SK-N-SH (cell line): ENCODE measurements around the gene CD109.

Experiments
- TF ChIP-seq, protein P1 (sequence below): fragments of 200-600 bp; sonication (generic); IDR thresholded peaks from 2 replicates; pipeline ENCODE4 v1.6.1; 2017; ENCODE audit warnings: antibody characterized with exemption, mild to moderate bottlenecking, moderate library complexity
- TF ChIP-seq, protein P2 (sequence below): IDR thresholded peaks from 2 replicates; pipeline ENCODE4 v1.6.1; 2012; ENCODE audit warnings: mild to moderate bottlenecking, low read depth, low read length, moderate library complexity
- TF ChIP-seq, protein P3 (sequence below): IDR thresholded peaks from 2 replicates; pipeline ENCODE4; 2012

DNA sequence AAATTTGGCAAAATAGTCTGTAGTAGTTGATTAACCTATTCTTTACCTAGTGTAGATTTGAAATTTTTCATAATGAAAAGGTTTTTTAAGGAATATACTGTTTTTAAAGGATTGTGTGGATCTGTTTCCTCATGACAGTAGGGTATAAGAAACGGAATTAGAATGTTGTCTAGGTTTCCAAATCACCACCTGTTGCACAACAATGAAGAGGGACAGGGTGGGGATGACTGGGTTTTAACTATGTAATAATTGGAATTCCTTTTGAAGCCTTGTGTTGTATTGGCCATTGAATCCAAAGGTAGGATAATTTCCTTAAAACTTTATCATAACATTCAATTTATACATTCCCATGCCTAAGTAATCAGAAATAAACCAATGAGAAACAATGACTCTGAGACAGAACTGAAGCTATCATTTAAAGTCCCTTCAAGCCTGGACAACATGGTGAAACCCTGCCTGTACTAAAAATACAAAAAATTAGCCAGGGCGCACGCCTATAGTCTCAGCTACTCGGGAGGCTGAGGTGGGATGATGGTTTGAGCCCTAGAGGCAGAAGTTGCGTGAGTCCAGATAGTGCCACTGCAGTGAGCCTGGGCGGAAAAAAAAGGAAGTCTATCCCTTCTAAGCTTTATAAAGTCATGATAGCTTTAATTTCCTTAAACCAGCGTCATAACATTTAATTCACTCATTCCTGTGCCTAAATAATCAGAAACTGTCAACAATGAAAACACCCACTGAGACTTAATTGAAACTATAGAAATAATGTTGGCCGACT lies 23.9 kb upstream of the CD109 start:
- TF ChIP-seq, protein P1, sequence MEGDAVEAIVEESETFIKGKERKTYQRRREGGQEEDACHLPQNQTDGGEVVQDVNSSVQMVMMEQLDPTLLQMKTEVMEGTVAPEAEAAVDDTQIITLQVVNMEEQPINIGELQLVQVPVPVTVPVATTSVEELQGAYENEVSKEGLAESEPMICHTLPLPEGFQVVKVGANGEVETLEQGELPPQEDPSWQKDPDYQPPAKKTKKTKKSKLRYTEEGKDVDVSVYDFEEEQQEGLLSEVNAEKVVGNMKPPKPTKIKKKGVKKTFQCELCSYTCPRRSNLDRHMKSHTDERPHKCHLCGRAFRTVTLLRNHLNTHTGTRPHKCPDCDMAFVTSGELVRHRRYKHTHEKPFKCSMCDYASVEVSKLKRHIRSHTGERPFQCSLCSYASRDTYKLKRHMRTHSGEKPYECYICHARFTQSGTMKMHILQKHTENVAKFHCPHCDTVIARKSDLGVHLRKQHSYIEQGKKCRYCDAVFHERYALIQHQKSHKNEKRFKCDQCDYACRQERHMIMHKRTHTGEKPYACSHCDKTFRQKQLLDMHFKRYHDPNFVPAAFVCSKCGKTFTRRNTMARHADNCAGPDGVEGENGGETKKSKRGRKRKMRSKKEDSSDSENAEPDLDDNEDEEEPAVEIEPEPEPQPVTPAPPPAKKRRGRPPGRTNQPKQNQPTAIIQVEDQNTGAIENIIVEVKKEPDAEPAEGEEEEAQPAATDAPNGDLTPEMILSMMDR, result no peak
- TF ChIP-seq, protein P2, sequence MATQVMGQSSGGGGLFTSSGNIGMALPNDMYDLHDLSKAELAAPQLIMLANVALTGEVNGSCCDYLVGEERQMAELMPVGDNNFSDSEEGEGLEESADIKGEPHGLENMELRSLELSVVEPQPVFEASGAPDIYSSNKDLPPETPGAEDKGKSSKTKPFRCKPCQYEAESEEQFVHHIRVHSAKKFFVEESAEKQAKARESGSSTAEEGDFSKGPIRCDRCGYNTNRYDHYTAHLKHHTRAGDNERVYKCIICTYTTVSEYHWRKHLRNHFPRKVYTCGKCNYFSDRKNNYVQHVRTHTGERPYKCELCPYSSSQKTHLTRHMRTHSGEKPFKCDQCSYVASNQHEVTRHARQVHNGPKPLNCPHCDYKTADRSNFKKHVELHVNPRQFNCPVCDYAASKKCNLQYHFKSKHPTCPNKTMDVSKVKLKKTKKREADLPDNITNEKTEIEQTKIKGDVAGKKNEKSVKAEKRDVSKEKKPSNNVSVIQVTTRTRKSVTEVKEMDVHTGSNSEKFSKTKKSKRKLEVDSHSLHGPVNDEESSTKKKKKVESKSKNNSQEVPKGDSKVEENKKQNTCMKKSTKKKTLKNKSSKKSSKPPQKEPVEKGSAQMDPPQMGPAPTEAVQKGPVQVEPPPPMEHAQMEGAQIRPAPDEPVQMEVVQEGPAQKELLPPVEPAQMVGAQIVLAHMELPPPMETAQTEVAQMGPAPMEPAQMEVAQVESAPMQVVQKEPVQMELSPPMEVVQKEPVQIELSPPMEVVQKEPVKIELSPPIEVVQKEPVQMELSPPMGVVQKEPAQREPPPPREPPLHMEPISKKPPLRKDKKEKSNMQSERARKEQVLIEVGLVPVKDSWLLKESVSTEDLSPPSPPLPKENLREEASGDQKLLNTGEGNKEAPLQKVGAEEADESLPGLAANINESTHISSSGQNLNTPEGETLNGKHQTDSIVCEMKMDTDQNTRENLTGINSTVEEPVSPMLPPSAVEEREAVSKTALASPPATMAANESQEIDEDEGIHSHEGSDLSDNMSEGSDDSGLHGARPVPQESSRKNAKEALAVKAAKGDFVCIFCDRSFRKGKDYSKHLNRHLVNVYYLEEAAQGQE, result no peak
- TF ChIP-seq, protein P3, sequence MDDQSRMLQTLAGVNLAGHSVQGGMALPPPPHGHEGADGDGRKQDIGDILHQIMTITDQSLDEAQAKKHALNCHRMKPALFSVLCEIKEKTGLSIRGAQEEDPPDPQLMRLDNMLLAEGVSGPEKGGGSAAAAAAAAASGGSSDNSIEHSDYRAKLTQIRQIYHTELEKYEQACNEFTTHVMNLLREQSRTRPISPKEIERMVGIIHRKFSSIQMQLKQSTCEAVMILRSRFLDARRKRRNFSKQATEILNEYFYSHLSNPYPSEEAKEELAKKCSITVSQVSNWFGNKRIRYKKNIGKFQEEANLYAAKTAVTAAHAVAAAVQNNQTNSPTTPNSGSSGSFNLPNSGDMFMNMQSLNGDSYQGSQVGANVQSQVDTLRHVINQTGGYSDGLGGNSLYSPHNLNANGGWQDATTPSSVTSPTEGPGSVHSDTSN, result no peak
